C4-2B (cell line): Measurements from ENCODE around the gene SND1.

ENCODE experiments used
- H3K27ac ChIP-seq: fragments of 450-650 bp; 2 replicates; pipeline ENCODE4 v1.5.1; 2017
- CTCF ChIP-seq: fragments of 450-650 bp; conservative IDR thresholded peaks from 2 replicates; pipeline ENCODE4 v1.5.1; 2017; ENCODE audit warnings: mild to moderate bottlenecking
- ZFX ChIP-seq: fragments of 450-650 bp; IDR thresholded peaks from 2 replicates; pipeline ENCODE4 v1.6.1; 2017

Gene SND1

DNA sequence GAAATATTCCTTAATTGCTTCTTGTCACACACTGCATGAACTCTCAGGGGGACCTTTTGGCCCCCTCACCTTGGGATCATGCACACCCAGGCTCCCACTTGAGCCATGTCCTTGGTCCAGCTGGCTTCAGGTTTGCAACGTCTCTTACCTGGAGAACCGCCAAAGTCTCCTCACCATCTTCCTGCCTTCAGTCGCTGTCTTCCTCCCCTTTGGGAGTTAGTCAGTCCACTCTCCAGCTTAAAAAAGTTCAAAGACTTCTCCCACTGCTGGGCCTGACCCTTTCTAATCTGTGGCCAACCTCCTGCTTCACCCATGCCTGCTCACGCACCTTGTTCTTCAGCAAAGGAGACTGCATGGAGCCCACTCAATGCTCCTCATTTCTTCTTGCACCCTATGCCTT lies 461.8 kb downstream of the SND1 start:
- no peak for TF ChIP-seq CTCF
- no peak for TF ChIP-seq ZFX
- H3K27ac ChIP-seq = no peak overlapping the region

- no peak overlapping the region for H3K27ac ChIP-seq
- TF ChIP-seq CTCF (no peak), ZFX (no peak)
Measured at GRCh38 chr7:128114806-128115205, 462.8 kb downstream of the SND1 start.

DNA sequence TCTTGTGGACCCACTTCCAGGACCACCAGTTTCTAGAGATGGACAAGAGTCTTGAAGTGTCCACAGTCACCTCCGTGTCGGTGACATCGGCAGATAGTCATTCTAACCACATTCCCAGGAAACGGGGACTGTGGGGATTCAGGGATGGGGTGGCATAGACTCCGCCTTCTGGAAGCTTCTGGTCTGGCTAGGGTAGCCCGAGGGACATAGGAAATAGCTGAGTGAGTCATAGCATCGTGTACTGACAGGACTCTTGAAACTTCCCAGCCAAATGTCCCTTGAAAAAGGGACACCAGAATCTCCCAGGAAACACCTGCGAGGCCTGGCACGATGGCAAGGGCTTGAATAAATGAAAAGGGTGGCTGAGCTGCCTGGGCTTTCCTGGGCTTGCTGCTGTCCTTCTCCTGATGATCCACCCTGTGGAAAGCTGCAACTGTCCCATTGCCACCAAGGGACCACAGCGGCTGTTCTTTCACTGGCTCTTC lies 463.4 kb downstream of the SND1 start:
- no peak for TF ChIP-seq CTCF
- TF ChIP-seq ZFX = no peak
- H3K27ac ChIP-seq = no peak overlapping the region

DNA sequence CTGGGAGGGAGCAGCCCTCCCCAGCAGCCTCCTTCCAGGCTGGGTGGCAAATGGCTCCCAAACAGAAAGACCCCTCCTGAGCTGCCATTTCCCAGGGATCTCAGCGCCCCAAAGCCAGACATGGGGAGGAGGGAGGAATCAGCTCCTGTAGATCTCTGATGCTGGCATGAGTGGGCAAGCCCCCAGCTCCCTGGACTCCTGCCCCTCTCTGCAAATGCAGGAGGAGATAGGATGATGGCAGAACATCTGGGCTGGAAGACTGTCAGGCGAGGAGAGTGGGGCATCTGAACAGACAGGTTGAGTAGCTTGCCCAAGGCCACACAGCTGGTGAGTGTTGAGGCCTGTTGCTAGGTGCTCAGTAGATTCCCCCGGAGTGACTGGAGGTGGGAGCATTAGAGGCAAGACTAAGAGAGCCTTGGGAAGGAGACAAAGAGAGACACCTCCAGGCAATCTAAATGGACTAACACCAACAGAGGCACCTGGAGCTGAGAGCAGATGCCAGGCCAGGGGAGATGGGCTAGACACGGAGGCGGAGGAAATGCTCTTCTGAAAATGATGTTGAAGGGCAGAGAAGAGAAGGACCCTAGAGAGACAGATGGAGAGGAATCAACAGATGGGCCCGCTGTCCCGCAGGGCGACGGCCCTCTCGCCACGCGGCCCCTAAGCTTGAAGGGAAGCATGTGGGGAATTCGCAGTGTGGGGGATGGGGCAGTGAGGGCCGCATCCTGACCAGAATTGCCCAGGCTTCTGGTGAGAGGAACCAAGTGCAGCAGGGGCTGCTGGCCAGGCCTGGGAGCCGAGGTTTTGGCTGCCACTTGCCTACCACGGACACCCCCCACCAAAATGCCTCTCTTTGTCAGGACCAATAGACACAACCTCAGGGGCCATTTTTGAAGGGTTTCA lies 464.1 kb downstream of the SND1 start:
- H3K27ac ChIP-seq = no peak overlapping the region
- TF ChIP-seq ZFX = no peak
- TF ChIP-seq CTCF = no peak

DNA sequence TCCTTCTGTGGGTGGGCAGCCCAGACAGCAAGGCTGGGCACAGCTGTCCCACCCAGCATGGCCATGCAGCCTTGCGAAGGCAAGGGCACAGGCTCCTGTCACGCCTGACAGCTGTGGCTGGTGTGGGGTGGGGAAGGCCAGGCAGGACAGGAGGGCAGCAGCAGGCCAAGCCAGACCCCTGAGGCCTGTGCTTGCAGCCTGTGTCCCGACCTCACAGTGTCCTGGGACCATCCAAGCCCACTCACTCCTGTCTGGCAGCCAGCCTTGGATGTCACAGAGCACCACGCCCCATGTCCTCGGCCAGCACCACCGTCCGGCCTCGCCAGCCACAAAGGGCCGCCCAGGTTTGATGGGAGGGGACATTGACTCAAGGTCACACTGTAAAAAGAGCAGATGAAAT lies 464.7 kb downstream of the SND1 start:
- H3K27ac ChIP-seq = no peak overlapping the region
- no peak for TF ChIP-seq CTCF
- no peak for TF ChIP-seq ZFX

DNA sequence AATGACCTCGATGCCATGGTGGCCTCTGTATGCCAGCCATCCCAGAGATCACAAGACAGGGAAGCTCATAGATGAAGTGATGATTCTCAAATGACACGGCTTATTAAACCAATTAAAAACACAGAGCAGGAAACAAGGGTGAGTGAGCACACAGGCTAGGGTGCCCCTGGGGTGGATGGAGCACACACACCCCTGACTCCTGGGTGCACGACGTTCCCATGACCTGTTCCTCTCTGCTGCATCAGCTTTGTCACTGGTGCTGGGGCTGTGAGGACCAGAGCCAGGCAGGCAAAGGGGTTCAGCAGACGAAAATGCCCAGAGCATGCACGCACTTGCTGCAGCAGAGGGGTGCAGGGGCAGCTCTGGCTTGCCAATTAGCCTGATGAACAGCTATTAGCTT lies 465.7 kb downstream of the SND1 start:
- TF ChIP-seq CTCF (no peak), ZFX (no peak)

DNA sequence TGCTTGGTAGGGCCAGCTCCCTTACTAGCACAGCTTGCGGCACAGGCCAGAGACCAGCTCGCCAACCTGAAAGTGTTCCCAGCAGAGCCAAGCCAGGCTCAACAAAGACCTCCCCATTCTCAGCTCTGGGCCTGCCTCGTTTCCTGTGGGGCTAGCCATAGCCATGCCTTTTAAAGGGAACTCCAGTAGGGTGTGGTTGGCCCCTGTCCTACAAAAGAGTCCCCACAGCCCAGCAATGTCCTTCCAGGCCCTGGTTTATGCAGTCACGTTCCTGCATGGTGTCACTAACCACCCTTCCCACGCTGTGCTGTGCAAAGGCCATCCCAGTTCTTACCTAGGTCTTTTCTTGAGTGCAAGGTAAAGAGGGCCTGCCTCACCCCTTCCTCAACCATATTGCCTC lies 467.0 kb downstream of the SND1 start:
- no peak overlapping the region for H3K27ac ChIP-seq
- TF ChIP-seq ZFX (no peak), CTCF (no peak)

More for the DNA sequence above, 465.7 kb downstream of the SND1 start:
- no peak overlapping the region for H3K27ac ChIP-seq
